NK-92 (cell line): ENCODE results near the gene TRMT11.

Experiments
- DNase-seq: peaks from one replicate; lab custom pipeline; 2025; ENCODE audit not compliant: unreplicated experiment; lab: John Stamatoyannopoulos, UW

The TRMT11 gene

DNA sequence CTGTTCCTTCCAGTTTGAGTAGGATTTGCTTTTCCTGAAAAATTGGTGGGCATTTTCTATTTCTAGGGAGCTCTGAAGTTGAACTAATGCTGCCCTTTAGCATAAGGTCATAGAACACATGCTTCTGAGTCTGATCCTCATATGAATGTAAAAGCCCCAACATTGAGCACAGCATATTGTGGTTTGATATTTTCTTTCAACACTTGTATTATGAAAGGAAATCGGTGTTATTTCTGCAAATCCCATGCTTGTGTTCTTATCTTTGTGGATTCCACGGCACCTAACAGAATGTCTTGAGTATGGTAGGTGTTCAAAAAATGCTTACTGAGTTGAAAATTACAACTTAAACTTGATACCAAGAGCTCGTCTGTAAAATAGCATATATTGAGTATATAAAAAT, 85.8 kb downstream of the TRMT11 start:
- no peak for DNase-seq

GRCh38 chr6:126072834-126073233, 86.5 kb downstream of the TRMT11 start:
- DNase-seq = no peak

DNA sequence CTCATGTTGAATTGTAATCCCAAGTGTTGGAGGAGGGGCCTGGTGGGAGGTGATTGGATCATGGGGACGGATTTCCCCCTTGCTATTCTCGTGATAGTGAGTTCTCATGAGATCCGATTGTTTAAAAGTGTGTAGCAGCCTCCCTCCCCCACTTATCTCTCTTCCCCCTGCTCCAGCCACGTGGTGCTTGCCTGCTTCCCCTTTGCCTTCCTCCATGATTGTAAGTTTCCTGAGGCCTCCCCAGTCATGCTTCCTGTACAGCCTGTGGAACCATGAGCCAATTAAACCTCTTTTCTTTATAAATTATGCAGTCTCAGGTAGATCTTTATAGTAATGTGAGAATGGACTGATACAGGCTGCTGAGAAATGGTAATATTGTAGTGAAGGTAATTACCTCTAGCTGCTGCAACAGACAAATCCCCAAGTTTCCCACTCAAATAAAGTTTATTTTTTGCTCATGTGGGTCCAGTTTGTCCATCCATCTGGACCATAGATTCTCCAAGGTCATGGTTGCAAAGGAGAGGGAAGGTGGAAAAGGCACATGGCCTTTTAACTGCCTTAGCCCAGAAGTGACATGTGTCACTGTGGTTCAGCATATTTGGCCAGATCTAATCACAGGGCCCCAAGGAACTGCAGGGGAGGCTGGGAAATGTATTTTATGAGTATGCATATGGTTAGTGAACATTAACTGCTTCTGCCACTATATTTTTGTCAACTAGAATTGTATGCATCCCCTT, 89.2 kb downstream of the TRMT11 start:
- DNase-seq = no peak

GRCh38 chr6:126076992-126077664, 90.8 kb downstream of the TRMT11 start:
- DNase-seq = no peak

DNA sequence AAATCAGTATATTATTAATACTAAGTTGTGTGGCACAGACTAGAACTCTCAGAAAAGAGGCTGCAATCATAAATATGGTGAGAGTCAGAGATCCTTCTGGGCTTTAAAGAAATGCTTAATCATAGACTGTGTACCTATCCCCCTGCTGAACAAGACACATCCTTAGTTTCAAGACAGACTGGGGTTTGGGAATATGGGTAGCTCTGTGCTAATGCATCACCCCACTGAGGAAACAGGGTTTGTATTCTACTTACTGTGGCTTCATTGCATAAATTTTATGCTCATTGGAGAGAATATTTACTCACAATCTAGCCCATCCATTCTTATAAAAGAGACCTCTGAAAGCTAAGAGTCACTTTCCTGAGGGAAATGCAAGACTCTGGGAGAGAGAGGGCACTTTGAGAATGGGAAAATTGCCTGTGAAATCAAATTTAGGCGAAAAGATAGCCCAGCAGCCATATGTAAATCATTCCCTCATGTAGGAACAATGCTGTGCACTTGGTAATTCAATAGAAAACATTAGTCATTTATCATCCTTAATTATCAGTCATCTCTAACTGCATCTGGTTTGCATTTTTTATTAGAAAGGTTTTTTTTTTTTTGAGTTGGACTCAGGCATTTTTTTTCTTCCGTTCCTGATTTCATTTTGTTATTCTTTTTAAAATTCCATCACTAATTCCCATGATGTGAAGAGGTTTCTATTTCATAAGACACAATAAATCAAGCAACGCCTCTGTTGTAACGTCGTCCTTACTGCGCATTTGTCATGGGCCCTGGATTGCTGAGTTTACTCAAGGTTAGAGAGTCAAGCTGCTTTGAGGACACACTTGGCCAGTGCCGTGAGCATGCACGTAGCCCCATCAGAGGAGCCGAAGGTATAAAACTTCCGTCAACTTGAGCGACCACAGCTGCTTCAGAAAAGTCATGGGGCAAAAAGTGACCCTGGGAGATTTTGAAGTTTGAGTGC, 91.8 kb downstream of the TRMT11 start:
- no peak for DNase-seq

- DNase-seq = no peak
Measured at GRCh38 chr6:126083875-126084274, 97.5 kb downstream of the TRMT11 start.

DNA sequence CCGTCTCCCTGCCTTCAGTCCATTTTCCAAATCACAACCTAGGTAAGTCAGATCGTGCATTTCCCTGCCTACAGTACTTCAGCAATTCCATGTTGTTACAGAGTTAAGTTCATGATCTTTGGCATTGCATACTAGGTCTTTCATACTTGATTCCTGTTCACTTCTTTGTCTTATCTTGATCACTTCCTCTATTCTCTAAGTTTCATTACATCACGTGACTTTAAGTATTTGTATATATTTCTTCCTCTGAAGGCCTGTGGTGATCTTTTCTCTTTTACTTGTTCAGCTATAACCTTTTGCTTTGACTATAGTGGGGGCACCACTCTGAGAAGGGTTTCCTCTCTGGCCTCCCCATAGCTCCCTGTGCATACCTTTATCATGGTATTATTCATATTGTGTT, 100.2 kb downstream of the TRMT11 start:
- no peak for DNase-seq
